WERI-Rb-1 (cell line): Measurements from ENCODE around the gene HOXB2.
"Not testable (repeated sequence)": the region's sequence is repeated elsewhere in the genome, so short reads cannot be mapped to it uniquely, and the experiment has no call there.

ENCODE experiments used
- DNase-seq: peaks from one replicate; pipeline ENCODE4 v3.0.0-alpha.2; 2020
- H3K27ac ChIP-seq: fragments of 250-450 bp; sonication (Bioruptor Pico); 2 replicates; pipeline ENCODE4 v1.5.1; 2020; ENCODE audit warnings: mild to moderate bottlenecking, moderate library complexity
- H3K27me3 ChIP-seq: fragments of 250-450 bp; sonication (Bioruptor Pico); 2 replicates; pipeline ENCODE4 v1.5.1; 2021; ENCODE audit warnings: mild to moderate bottlenecking, low read depth, moderate library complexity; ENCODE audit not compliant: insufficient read depth, severe bottlenecking
- H3K36me3 ChIP-seq: fragments of 250-450 bp; sonication (Bioruptor Pico); 2 replicates; pipeline ENCODE4 v1.5.1; 2020; ENCODE audit warnings: mild to moderate bottlenecking, moderate library complexity
- H3K4me3 ChIP-seq: 2 replicates; pipeline ENCODE4 v1.5.1; 2011; ENCODE audit warnings: low read depth, mild to moderate bottlenecking, control low read depth, low read length
- H3K9me3 ChIP-seq: fragments of 250-450 bp; sonication (Bioruptor Pico); 2 replicates; pipeline ENCODE4 v1.5.1; 2021; ENCODE audit warnings: mild to moderate bottlenecking, moderate library complexity; ENCODE audit not compliant: severe bottlenecking
- CTCF ChIP-seq: IDR thresholded peaks from 2 replicates; pipeline ENCODE4 v1.5.1; 2011; ENCODE audit warnings: low read depth, mild to moderate bottlenecking, control low read depth, inconsistent platforms, low read length

Gene HOXB2

GRCh38 chr17:48514477-48514876 is 30.4 kb downstream of the HOXB2 start:
- Histone ChIP-seq H3K27ac (no peak overlapping the region), H3K4me3 (no peak overlapping the region), H3K27me3 (peaks cover 98% of the 10 kb centered on the region), H3K36me3 (no peaks in the 10 kb centered on the region), H3K9me3 (peaks cover 23% of the 10 kb centered on the region)
- TF ChIP-seq CTCF: no peak
- DNase-seq: no peak

GRCh38 chr17:48513666-48514455 is 31.0 kb downstream of the HOXB2 start:
- Histone ChIP-seq H3K4me3 (no peak overlapping the region), H3K36me3 (no peaks in the 10 kb centered on the region), H3K27ac (no peak overlapping the region), H3K9me3 (peaks cover 23% of the 10 kb centered on the region), H3K27me3 (peaks cover 98% of the 10 kb centered on the region)
- no peak for TF ChIP-seq CTCF
- DNase-seq: no peak

- H3K27me3 ChIP-seq: peaks cover 98% of the 10 kb centered on the region
- no peak for TF ChIP-seq CTCF
Measured at GRCh38 chr17:48513097-48513496, 31.8 kb downstream of the HOXB2 start.

GRCh38 chr17:48510761-48511604 is 33.9 kb downstream of the HOXB2 start:
- no peak overlapping the region for H3K4me3 ChIP-seq
- H3K9me3 ChIP-seq: peaks cover 15% of the 10 kb centered on the region
- H3K36me3 ChIP-seq: no peaks in the 10 kb centered on the region
- peaks cover 96% of the 10 kb centered on the region for H3K27me3 ChIP-seq
- no peak for TF ChIP-seq CTCF
- H3K27ac ChIP-seq: no peak overlapping the region
- DNase-seq: no peak

More at GRCh38 chr17:48513097-48513496, 31.8 kb downstream of the HOXB2 start:
- DNase-seq: no peak
- no peaks in the 10 kb centered on the region for H3K36me3 ChIP-seq
- H3K27ac ChIP-seq: no peak overlapping the region
- H3K9me3 ChIP-seq: peaks cover 21% of the 10 kb centered on the region
- H3K4me3 ChIP-seq: no peak overlapping the region

- Histone ChIP-seq H3K27me3 (peaks cover 96% of the 10 kb centered on the region), H3K9me3 (peaks cover 15% of the 10 kb centered on the region), H3K36me3 (no peaks in the 10 kb centered on the region), H3K27ac (no peak overlapping the region), H3K4me3 (no peak overlapping the region)
- no peak for TF ChIP-seq CTCF
- DNase-seq: no peak
Measured at GRCh38 chr17:48510381-48510760, 34.5 kb downstream of the HOXB2 start.

- not testable (repeated sequence) for H3K27ac ChIP-seq, H3K4me3 ChIP-seq, DNase-seq, H3K36me3 ChIP-seq
- H3K27me3 ChIP-seq: peaks cover 93% of the 10 kb centered on the region
- H3K9me3 ChIP-seq: peaks cover 15% of the 10 kb centered on the region
Measured at GRCh38 chr17:48509708-48510107, 35.2 kb downstream of the HOXB2 start.
